COLO668 (cell line): ENCODE measurements around the gene CHEK1.
"Not testable (repeated sequence)": the region's sequence is repeated elsewhere in the genome, so short reads cannot be mapped to it uniquely, and the experiment has no call there.

Experiments used
- DNase-seq: peaks from one replicate; lab custom pipeline; 2025; ENCODE audit not compliant: unreplicated experiment; lab: John Stamatoyannopoulos, UW

Gene CHEK1

GRCh38 chr11:125690006-125690405, 65.0 kb downstream of the CHEK1 start:
- DNase-seq, result no peak

GRCh38 chr11:125692887-125693286, 67.9 kb downstream of the CHEK1 start:
- no peak for DNase-seq

GRCh38 chr11:125694951-125695350, 70.0 kb downstream of the CHEK1 start:
- DNase-seq, result no peak

GRCh38 chr11:125701018-125701610, 76.2 kb downstream of the CHEK1 start:
- DNase-seq, result no peak

GRCh38 chr11:125701858-125702621, 77.1 kb downstream of the CHEK1 start:
- DNase-seq, result no peak

- not testable (repeated sequence) for DNase-seq
Observed at GRCh38 chr11:125704686-125705085, 79.7 kb downstream of the CHEK1 start.

- DNase-seq, result no peak
Observed at GRCh38 chr11:125720781-125721180, 95.8 kb downstream of the CHEK1 start.

- no peak for DNase-seq
Observed at GRCh38 chr11:125724125-125724524, 99.2 kb downstream of the CHEK1 start.
